GM18873 (cell line): ENCODE data around the gene OR1E2.
"Not testable (repeated sequence)": the region's sequence is repeated elsewhere in the genome, so short reads cannot be mapped to it uniquely, and the experiment has no call there.

Experiments used
- ATAC-seq: cut with Tn5 transposase; IDR thresholded peaks from one replicate; pipeline ENCODE4 v1.9.1; 2021; ENCODE audit warnings: mild to moderate bottlenecking, moderate library complexity, moderate number of reproducible peaks; ENCODE audit not compliant: unreplicated experiment, low FRiP score

OR1E2 gene

DNA sequence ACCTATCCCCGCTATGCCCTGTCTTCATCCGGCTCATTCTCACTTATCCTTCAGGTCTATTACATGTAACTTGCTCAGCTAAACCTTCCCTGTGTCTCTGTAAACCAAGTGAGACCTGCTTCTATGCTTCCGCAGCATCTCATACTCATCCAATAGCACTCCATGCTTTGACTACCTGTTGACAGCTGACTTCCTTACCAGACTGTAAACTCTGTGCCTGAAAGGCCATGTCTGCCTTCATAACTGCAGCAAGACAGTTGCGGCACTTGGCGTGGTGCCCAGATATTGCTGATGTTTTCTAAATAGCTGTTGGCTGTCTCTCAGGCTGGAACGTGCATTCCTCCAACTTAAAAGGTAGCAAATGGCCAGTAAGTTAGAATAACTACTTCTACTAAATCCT, 33.6 kb downstream of the OR1E2 start:
- ATAC-seq: no peak

DNA sequence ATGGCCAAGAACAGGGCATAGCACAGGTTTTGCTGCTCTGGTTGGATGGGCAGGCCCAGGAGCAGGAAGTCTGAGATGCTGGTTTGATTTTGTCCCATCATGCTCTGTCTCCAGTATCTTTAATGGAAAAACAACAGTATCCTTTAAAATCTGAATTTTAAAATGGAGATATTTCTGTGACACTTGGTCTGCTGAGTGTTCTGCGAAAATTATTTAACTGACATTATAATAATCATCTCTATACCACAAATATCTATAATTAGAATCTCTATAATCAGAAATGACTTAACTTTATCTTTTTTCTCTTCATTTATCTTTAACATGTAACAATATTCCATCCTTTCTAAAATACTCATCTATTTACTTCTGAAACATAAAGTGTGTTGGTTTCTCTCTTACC, 35.3 kb downstream of the OR1E2 start, which contains the start of gene OR1E1:
TSS of gene OR1E1 (minus strand) at position 101 of the 400 bp plus-strand sequence. CDS start at position 101, 0 bp downstream.
- ATAC-seq: no peak

DNA sequence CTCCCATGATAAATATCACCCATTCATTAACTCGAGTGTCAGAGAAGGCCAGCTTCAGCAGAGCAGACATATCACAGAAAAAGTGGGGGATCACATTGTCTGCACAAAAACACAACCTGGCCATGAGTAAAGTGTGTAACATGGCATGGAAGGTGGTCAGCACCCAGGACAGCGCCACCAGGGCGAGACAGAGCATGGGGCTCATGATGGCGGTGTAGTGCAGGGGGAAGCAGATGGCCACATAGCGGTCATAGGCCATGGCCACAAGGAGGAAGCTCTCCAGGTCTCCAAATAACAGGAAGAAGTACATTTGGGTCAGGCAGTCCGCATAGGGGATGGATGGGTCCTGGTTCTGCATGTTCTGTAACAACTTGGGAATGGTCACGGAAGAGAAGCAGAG, 35.8 kb downstream of the OR1E2 start:
- not testable (repeated sequence) for ATAC-seq

DNA sequence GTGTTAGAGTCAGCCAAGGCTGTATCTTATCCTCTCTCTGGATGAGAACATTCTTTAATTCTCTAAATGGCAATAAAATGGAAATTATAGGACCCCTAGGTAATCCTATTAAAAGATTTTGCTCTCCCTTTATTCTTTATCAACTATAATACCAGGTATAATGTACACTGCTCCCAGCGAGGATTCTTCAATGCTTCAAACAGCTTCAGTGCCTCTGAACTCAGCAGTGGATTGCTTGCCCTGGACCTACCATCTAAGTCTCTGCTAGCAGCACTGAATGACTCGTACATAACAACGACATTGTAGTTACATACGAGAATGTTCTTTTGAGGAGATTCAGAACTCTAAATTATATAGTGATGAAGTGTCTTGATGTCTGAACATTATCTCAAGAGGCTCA, 43.9 kb downstream of the OR1E2 start:
- no peak for ATAC-seq

DNA sequence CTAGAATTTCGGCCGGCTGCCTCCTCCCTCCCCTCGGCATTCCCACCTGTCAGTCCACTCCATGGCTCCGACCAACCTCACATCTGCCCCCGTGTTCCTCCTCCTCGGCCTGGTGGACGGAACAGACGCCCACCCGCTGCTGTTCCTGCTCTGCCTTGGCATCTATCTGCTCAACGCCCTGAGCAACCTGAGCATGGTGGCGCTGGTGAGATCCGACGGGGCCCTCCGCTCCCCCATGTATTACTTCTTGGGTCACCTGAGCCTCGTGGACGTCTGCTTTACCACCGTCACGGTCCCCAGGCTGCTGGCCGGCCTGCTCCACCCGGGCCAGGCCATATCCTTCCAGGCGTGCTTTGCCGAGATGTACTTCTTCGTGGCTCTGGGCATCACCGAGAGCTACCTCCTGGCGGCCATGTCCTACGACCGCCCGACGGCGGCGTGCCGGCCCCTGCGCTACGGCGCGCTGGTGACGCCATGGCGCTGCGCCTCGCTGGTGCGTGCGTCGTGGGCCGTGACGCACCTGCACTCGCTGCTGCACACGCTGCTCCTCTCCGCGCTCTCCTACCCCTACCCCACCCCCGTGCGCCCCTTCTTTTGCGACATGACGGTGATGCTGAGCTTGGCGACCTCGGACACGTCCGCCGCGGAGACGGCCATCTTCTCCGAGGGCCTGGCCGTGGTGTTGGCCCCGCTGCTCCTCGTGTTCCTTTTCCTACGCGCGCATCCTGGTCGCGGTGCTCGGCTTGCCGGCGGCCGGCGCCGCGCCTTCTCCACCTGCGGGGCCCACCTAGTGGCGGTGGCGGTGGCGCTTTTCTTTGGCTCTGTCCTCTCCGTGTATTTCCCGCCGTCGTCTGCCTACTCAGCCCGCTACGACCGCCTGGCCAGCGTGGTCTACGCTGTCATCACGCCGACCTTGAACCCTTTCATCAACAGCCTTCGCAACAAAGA, 47.5 kb downstream of the OR1E2 start, which contains the start of gene OR3A2:
TSS of gene OR3A2 (minus strand) at position 440 of the 948 bp plus-strand sequence.
- no peak for ATAC-seq
